NCI-H82 treated with DMSO at 0.1 percent for 48 hours (cell line): ENCODE data around the gene FRMPD1.
"Not testable (repeated sequence)": the region's sequence is repeated elsewhere in the genome, so short reads cannot be mapped to it uniquely, and the experiment has no call there.

ENCODE experiments used
- DNase-seq: peaks from one replicate; lab custom pipeline; 2025; ENCODE audit not compliant: unreplicated experiment; lab: John Stamatoyannopoulos, UW

The FRMPD1 gene

DNA sequence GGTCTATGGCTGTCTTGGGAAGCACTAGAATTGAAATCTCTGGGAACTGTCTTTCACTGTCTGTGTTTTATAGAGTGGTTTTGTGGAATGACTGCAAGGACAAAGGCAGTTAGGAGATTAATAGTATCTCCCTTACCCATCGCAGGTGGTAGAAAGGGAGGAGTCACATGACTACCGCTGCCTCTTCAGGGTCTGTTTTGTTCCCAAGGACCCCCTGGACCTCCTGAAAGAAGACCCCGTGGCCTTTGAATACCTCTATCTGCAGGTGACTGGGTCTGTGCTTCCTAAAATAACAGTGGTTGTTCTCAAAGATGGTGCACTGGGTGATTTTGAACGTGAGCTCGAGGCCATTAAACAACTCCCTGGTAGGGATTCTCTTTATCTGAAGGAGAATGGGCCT, 80.1 kb downstream of the FRMPD1 start:
- no peak for DNase-seq

DNA sequence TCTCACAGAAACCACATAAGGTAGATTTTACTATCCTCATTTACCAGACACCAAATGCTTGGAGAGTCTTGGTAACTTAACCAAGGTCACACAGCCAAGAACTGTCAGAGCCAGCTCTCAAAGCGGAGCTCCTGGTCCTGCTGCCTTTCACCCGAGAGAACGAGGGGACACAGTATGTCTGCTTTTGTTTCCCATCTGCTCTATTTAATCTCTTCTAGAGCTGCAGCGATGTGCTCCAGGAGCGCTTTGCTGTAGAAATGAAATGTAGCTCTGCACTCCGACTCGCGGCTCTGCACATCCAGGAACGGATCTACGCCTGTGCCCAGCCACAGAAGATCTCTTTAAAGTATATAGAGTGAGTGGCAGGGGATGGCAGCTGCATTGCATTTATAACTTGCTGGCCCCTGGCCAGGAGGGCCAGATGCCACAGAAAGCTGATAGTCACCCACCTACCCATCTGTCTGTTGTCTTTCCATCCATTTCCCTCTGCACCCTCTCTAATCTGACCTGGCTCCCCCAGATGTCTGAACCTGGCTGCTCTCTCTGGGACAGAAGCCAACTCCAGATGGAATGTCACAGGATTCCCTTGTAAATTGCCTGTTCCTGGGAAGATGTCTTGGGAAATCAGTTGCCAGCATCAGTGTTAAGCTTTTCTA, 81.5 kb downstream of the FRMPD1 start:
- peak; percentile 97 for DNase-seq

DNA sequence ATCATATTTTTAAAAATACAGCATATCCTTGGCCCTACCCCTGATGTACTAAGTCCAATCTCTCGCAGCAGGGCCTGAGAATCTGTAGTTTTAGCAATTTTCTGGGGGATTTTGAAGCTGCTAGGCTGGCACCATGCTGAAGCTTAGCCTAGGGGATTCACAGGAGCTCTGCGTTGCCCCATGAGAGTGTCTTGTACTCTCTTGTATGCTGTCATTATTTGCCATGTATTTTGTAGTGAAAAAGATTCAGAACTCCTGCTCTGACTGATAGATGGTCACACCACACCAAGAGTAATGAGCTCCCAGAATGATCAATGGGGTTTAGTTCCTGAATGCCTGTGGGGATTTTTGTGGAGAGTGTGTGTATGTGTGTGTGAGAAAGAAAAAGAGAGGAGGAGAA, 82.2 kb downstream of the FRMPD1 start:
- peak; percentile 15 for DNase-seq

DNA sequence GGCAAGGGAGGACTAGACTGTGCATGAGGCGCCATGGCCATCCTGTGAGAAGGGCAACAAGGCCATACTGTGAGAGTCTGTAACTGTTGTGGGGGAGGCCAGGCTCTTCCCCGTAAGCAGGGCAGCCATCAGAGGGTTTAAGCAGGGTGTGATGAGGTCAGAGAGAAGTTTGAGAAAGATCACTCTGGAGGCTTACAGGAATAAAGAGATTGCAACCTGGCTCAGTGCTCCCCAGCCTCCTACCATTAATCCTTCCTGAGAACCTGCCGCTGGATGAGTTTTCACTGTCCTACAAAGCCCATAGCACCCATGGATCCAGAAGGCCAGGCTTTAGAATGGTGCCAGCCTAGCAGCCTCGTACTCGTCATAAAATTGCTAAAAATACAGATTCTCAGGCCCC, 88.5 kb downstream of the FRMPD1 start:
- DNase-seq: peak; percentile 48

DNA sequence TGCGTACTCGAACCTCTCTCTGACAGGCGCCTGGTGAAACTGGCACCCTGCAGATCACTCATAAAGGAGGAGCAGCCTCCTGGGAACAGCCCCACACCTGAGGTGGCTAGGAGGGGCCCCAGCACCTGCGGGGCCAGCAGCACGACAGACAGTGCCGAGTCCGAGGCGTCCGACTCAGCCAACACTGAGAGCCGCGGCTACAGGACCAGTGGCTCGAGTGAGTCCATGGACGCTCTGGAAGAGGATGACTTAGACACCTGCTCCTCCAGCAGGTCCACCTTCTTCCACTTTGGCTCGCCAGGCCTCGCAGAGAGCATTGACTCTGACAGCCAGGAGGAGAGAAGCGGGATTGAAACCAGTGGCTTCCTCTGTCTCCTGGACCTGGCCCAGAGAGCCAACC, 89.4 kb downstream of the FRMPD1 start:
- DNase-seq: no peak

DNA sequence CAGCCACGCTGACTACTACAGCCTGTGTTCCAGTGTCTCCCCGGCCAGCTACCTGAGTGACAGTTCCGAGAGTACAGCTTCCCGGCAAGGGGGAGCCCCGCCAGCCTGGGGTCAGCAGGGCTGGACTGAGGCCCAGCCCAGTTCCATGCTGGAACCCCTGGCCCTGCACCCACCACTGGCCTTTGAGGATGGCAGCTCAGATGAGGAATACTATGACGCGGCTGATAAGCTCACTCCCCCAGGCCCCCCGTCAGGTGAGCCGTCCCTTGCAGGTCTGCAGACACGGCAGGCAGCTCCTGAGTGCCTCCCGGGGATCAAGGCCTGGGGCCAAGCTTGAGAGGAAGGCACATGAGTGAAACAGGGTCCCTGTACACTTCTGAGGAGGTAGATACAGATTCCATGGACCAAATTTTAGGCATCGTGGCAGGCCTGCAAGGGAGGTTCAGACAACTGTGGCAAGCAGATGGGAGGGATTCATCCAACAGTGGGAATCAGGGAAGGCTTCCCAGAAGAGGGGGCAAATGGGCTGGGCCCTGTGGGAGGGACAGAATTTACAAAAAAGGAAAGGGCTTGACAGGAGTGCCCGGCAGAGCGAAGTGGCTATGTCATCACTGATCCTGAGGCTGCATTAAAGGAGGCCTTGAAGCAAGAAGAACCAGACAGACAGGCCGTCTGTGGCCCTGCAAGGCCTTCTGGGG, 90.0 kb downstream of the FRMPD1 start:
- DNase-seq: no peak

DNA sequence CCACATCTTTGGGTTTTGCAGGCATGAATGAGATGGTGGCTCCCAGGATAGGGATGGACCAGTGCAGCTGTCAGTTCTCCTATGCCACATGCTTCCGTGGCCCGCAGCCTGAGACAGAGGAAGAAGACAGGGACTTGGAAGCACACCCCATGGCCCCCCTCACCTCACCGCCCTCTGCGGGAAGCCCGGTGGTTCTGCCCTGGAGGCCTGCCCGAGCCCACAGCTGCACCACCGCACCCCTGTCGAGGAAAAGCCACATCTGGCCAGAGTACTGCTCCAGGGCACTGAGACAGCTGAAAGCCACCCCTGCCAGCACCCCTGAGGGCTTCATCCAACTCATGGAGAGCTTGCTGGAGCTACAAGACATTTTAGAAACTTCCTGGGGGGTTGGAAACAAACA, 95.2 kb downstream of the FRMPD1 start:
- DNase-seq: no peak

DNA sequence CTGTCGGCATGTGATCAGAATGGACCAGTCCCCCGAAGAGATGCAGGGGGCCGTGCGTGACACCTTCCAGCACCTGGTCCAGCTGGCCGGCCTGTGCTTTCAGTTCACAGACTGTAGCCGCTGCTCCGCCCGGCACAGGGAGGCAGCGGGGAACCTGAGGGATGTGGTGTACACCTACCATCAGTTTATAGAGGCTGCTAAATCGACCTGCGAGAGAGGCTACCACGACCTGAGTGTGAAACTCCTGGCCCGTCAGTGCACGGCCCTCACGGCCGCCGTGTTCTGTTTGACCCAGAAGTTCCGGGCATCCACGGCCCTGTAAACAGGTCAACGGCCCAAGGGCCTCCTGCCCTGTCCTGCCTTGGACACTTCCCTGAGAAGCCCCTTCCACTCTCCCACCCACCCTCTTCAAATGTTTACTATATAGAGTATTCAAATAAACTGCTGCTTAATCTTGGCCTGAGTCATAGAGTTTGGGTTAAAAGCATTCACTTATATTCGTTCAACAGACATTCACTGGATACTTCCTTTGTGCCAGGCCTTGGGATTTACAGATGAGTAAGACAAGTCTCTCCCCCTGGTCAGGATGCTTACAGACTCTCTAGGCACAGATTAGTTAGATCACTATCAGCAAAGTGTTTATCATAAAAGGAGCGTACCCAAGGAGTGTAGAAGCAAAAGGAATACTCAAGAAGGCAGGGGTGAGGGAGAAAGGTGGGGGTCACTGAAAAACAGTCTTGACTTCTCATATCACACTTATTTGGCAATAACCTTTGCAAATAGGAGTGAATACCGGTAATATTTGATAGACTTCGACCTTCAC, 95.9 kb downstream of the FRMPD1 start:
- peak; percentile 68 for DNase-seq

DNA sequence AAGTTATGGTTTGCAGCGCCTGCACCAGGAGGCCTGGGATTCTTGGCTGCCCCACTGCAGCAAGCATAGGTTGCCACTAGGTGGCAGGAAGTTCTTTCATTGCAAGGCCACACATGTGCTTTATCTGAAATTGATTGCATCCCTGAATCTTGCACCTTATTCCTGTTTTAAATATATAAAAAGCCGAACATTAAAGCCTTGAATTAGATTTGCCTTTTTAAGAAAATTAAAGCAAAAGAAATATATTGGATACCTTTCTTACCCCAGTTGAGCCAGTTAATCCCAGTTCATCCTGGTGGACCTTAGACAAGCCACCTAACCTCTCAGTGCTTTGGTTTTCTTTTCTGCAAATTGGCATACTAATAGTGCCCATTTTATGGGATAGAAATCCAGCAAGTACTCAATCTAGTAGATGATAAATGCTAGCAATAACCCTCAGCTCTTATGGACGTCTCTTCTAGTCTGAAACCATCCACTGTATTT, 96.6 kb downstream of the FRMPD1 start:
- DNase-seq: peak; percentile 68

DNA sequence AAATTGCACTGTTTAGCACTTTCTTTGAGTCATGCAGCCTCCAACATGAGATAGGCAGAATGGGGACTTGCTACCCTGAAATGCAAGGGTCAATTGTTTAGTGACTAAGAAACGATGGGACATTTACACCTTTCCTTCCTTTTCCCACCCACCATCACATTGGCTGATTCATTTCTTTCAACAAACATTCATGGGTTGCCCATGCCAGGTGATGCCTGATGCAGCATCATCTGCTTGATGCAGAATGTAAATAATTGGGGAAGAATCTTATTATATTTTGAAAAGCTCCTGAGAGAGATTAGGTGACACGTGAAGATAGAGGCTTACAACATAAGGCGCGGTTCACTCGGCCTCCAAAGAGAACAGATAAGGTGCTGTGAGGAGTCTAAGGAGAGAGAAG, 98.4 kb downstream of the FRMPD1 start:
- no peak for DNase-seq

DNA sequence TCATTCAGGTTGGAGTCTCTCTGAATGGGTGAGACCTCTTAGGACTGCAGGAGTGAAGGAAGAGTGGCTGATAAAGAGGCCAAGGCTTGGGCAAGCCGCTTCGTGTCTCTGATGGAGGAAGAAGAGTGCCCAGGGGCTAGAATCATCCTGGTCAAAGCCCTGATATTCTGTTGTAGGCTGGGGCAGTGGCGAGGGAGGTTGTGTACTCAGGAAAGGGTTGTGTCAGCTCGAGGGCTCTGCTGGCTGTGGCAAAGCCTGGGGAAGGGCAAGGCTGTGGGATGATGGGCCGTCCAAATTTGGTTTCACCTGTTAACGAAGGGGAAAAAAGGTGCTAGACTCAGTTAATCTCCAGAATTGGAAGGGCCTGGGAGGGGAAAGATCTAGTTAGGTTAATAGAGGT, 100.4 kb downstream of the FRMPD1 start:
- no peak for DNase-seq

DNA sequence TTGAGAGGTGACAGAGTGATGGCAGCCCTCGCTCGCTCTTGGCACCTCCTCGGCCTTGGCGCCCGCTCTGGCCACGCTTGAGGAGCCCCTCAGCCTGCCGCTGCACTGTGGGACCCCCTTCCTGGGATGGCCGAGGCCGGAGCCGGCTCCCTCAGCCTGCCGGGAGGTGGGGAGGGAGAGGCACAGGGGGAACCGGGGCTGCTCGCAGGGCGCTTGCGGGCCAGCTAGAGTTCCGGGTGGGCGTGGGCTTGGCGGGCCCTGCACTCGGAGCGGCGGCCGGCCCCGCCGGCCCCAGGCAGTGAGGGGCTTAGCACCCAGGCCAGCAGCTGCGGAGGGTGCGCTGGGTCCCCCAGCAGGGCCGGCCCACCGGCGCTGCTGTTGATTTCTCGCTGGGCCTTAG, 101.0 kb downstream of the FRMPD1 start:
- not testable (repeated sequence) for DNase-seq

DNA sequence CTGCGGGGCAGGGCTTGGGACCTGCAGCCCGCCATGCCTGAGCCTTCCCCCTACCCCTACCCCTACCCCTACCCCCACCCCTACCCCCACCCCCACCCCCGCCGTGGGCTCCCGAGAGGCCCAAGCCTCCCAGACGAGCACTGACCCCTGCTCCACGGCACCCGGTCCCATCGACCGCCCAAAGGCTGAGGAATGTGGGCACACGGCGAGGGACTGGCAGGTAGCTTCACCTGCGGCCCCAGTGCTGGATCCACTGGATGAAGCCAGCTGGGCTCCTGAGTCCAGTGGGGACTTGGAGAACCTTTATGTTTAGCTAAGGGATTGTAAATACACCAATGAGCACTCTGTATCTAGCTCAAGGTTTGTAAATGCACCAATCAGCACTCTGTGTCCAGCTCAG, 101.4 kb downstream of the FRMPD1 start:
- not testable (repeated sequence) for DNase-seq

DNA sequence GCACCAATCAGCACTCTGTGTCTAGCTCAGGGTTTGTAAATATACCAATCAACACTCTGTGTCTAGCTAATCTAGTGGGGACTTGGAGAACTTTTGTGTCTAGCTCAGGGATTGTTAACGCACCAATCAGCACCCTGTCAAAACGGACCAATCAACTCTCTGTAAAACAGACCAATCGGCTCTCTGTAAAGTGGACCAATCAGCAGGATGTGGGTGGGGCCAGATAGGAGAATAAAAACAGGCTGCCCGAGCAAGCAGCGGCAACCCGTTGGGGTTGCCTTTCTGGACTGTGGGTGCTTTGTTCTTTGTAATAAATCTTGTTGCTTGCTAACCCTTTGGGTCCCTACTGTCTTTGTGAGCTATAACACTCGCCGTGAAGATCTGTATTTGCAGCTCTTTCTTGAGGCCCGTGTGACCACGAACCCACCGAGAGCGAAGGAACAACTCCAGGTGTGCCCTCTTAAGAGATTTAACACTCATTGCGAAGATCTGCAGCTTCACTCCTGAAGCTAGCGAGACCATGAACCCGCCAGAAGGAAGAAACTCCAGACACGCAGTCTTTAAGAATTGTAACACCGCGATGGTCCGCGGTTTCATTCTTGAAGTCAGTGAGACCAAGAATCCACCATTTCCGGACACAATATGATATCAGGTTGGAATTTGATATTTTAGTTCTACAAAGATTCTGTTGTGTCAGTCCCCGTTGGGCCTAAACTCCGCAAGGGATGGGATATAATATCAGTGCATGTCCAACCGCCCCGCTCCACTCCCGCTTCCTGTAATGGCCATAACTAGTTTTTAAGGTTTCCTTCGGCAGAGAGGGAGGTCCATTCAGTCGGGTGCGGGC, 102.1 kb downstream of the FRMPD1 start:
- DNase-seq: no peak

DNA sequence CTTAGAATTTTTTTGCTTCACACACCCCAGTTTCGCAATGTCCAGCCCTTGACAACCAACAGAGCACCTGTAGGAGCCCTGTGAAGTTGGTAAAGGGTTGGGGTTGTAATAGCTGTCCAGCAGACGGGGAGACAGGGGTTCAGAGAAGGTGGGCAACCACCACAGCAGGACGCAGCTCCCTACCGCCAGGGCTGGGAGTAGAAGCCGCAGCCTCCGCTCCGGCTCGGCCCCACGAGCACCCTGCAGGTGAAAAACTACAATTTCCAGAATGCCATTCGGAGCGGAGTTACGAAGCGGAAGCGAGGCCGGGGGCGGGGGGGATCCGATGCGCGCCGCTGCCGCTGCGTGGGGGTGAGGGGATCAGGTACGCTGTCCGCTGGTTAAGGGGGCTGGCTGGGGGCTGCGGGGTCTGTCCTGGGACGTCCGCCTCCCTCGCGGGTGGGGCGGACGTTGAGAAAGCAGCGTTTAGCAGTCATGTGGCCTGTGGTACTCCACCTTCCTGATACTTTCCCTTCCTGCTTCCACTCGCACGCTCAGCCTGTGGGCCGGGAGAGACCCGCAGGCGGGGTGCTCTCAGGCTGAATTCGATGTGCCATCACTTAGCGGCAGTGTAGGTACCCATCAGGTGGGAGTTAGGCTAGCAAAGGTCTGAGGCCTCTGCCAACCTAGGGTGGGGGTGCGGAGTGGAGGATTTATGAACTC, 102.9 kb downstream of the FRMPD1 start, which contains the start of gene TRMT10B:
Gene TRMT10B, plus strand, starts transcription at position 317 of the 702 bp plus-strand sequence. CDS start 8,127 bp downstream, outside the sequence.
- peak; percentile 26 for DNase-seq

DNA sequence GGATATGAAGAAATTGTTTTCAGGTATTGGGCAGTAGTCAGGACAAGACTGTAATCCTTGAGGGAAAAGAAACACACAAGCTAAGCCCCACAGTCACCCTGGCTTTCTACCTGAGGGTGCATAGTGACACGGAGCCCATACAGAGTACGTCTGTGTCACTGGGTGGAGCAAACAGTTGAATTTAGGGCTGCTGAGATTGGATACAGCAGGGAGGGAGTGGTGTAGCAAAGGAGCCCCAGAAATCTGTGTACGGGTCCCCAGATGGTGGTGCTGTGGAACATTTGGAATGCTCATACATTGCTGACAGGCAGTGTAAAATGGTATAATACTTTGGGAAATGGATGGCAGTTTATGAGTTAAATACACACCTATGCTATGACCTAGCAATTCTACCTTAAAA, 108.0 kb downstream of the FRMPD1 start:
- no peak for DNase-seq

DNA sequence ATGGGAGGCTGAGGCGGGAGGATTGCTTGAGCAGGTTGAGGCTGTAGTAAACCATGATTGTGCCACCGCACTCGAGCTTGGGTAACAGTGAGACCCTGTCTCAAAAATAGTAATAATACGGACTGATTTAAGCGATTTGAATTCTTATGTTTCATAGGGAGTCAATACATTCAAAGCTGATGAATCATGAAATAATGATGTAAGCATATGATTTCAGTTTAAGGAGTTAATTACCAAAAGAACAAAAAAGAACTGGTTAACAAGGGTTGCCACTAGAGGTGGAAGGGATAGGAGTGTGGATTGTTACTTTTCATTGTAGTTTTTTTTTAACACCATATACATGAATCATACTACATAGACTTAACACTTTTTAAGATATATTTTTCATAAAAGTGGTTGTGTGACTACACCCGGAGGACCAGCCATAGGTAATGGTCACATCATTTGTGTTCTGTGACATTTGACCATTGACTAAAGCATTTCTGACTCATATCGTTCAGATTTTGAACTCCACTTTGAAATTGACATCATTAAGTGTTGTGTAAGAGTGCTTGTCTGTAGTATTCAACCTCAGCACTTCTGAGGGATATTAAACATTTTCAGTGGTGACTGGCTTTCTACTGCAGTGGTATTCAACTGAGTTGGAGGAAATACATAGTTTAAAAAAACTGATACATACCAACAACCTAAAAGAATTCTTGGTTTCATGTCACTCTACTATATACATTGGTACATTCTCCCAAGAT, 109.8 kb downstream of the FRMPD1 start:
- no peak for DNase-seq

DNA sequence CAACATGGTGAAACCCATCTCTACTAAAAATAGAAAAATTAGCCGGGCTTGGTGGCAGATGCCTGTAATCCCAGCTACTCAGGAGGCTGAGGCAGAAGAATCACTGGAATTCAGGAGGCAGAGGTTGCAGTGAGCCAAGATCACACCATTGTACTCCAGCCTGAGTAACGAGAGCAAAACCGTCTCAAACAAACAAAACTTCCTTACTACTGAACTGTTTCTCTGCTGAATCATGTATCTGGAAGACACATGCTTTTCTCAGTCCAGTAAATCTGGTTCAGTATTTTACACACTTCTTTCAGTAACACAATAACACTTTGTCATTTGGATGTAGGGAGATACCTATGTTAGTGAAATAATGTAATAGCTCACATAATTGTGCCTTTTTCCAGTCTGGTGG, 110.8 kb downstream of the FRMPD1 start:
- no peak for DNase-seq

DNA sequence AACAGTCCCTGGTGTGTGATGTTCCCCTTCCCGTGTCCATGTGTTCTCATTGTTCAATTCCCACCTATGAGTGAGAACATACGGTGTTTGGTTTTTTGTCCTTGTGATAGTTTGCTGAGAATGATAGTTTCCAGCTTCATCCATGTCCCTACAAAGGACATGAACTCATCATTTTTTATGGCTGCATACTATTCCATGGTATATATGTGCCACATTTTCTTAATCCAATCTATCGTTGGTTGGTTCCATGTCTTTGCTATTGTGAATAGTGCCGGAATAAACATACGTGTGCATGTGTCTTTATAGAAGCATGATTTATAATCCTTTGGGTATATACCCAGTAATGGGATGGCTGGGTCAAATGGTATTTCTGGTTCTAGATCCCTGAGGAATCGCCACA, 114.5 kb downstream of the FRMPD1 start:
- DNase-seq: not testable (repeated sequence)
